ENCODE data around the gene TMTC1. TPM values are rescaled to one million over a fixed set of nuclear protein-coding genes. Genes with fewer than 3 reads are reported as not detected.

The TMTC1 gene
- total RNA-seq, 2 donors from 2014 or later = 76.3 to 160 TPM

DNA sequence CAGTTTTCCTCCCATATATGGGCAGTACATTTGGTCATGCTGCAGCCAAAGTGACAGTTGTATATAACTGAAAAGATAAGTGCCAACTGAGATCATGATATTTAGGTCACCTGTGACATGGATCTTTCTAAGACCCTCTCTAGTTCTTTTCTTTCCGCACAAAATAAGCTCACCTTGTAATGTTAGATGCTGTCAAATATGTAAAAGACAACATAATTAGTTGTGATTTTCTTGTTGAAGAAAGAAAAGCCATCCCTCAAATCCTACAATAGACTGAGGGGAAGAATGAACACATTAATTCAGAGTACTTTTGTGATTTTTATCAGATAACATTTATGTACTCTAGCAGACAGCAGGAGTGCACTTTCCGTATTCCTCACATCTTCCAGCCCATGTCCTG is 323.7 kb downstream of the TMTC1 start:
- no peak for ATAC-seq (ENCODE audit: insufficient number of reproducible peaks, low FRiP score, low read depth)
- Histone ChIP-seq H3K9me3 (no peaks in the 10 kb centered on the region), H3K27me3 (replicated peaks; ENCODE audit: insufficient read depth) (no peaks in the 10 kb centered on the region), H3K4me3 (no peak overlapping the region), H3K27ac (no peak overlapping the region), H3K36me3 (no peaks in the 10 kb centered on the region), H3K4me1 (ENCODE audit: control insufficient read depth in 1 of 2, low read depth in 2 of 2) (no peaks in the 10 kb centered on the region)
- TF ChIP-seq, protein P1, sequence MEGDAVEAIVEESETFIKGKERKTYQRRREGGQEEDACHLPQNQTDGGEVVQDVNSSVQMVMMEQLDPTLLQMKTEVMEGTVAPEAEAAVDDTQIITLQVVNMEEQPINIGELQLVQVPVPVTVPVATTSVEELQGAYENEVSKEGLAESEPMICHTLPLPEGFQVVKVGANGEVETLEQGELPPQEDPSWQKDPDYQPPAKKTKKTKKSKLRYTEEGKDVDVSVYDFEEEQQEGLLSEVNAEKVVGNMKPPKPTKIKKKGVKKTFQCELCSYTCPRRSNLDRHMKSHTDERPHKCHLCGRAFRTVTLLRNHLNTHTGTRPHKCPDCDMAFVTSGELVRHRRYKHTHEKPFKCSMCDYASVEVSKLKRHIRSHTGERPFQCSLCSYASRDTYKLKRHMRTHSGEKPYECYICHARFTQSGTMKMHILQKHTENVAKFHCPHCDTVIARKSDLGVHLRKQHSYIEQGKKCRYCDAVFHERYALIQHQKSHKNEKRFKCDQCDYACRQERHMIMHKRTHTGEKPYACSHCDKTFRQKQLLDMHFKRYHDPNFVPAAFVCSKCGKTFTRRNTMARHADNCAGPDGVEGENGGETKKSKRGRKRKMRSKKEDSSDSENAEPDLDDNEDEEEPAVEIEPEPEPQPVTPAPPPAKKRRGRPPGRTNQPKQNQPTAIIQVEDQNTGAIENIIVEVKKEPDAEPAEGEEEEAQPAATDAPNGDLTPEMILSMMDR (IDR thresholded peaks at IDR 0.05) = no peak
- DNase-seq (ENCODE audit: low spot score) = no peak

DNA sequence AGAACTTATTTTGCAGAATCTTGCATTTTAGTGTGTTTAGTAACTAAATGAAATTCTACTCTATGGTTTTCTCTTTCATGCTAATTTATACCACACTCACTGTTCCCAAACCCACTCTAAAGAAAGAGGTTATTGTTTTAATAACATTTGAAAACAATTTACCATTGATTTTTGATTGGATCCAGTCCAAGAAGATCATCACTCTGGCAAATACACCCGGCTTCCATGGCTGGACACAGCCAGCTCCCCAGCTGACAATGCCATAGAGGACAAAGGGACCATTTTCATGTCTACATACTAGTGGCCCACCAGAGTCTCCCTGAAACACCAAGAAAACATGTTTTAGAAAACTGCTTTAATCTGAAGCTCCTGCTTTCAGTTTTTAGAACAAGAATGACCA is 328.7 kb downstream of the TMTC1 start:
- no peak for DNase-seq (ENCODE audit: low spot score)
- Histone ChIP-seq H3K36me3 (no peaks in the 10 kb centered on the region), H3K27me3 (replicated peaks; ENCODE audit: insufficient read depth) (no peaks in the 10 kb centered on the region), H3K9me3 (no peaks in the 10 kb centered on the region), H3K4me3 (no peak overlapping the region), H3K27ac (no peak overlapping the region), H3K4me1 (ENCODE audit: control insufficient read depth in 1 of 2, low read depth in 2 of 2) (no peaks in the 10 kb centered on the region)
- no peak for ATAC-seq (ENCODE audit: insufficient number of reproducible peaks, low FRiP score, low read depth)
- TF ChIP-seq, protein P1 (IDR thresholded peaks at IDR 0.05) = no peak

DNA sequence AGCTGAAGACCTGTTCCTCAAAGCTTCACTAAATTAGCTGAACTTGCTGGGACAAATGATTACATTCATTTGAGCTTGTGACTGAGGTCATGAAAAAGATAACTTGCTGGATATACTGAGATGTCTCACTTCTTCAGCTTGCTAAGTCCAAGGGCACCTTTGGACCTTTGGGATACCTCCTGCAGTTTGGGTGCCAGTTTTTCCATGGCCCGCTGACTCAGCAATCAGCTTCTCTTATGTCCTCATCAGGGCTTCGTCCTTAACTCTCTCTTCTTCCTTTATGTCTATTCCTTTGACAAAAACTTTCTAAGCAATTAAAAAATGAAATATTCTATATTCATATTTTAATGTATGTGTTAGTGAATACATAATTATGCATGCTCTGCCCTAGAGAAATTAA is 331.9 kb downstream of the TMTC1 start:
- TF ChIP-seq, protein P1 (IDR thresholded peaks at IDR 0.05) = no peak
- Histone ChIP-seq H3K36me3 (no peaks in the 10 kb centered on the region), H3K9me3 (no peaks in the 10 kb centered on the region), H3K27me3 (replicated peaks; ENCODE audit: insufficient read depth) (no peaks in the 10 kb centered on the region), H3K4me3 (no peak overlapping the region), H3K4me1 (ENCODE audit: control insufficient read depth in 1 of 2, low read depth in 2 of 2) (no peaks in the 10 kb centered on the region), H3K27ac (no peak overlapping the region)
- ATAC-seq (ENCODE audit: insufficient number of reproducible peaks, low FRiP score, low read depth) (no peak), DNase-seq (ENCODE audit: low spot score) (no peak)
